Medulla oblongata (tissue), 1 donor: ENCODE measurements around the gene SHC3.

Source experiments
- DNase-seq: peaks from one replicate; pipeline ENCODE4 v3.0.0-alpha.2; 2015; ENCODE audit errors: extremely low spot score

SHC3 gene

DNA sequence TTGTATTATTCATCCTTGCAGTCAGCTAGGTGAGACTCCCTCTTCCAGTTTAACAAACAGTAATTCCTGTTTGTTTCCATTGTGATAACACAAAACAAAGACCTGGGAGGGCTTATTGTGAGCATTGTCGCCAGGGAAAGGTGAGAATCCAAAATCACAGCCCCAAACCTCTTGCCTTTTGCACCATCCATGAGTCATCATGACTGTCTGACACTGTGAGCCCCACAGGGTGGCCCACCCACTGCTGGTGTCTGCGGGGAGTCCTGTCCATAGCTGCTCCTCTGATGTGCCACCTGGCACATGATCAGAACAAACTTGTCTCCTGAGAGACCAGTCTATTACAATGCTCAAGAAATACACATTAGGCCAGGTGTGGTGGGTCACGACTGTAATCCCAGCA, 221.1 kb downstream of the SHC3 start:
- no peak for DNase-seq
